Caco-2 (cell line): ENCODE data around the gene PPP2R2B. TPM values are rescaled to one million over a fixed set of nuclear protein-coding genes. Genes with fewer than 3 reads are reported as not detected.

ENCODE experiments used
- BruUV-seq: library from RNA; stranded (reverse); fragments of 400-500 nt; replicated peaks from 2 replicates; lab custom pipeline; 2021; lab: Mats Ljungman, UMichigan
- CTCF ChIA-PET: fragments of 300-600 bp; sonication (Branson Sonifier 250); formaldehyde crosslinking; loops from one replicate; lab custom pipeline; 2022; ENCODE audit warnings: antibody characterized with exemption; lab: Charles Lee
- POLR2A ChIA-PET: fragments of 300-600 bp; sonication (Branson Sonifier 250); formaldehyde crosslinking; loops from one replicate; lab custom pipeline; 2022; ENCODE audit warnings: antibody characterized with exemption; lab: Charles Lee
- DNase-seq, 2 experiments: peaks; one replicate each; pipeline versions ENCODE4 v3.0.0 to v3.0.0-alpha.2; 2020 to 2022
- H3K27me3 ChIP-seq: replicated peaks from 2 replicates; pipeline ENCODE4 v1.6.0; 2011; ENCODE audit warnings: low read length; ENCODE audit not compliant: control insufficient read depth, insufficient read depth
- H3K36me3 ChIP-seq: 2 replicates; pipeline ENCODE4 v1.5.1; 2011; ENCODE audit warnings: low read length; ENCODE audit not compliant: control insufficient read depth, insufficient read depth
- H3K4me1 ChIP-seq: fragments of 250-450 bp; sonication (Bioruptor Pico); 2 replicates; pipeline ENCODE4 v1.5.1; 2020; ENCODE audit warnings: mild to moderate bottlenecking
- H3K4me3 ChIP-seq: 2 replicates; pipeline ENCODE4 v1.5.1; 2011; ENCODE audit warnings: low read depth, mild to moderate bottlenecking, control low read depth, low read length
- H3K9me3 ChIP-seq: fragments of 250-450 bp; sonication (Bioruptor Pico); 2 replicates; pipeline ENCODE4 v1.5.1; 2020; ENCODE audit warnings: mild to moderate bottlenecking, moderate library complexity
- H3K27ac Mint-ChIP-seq: one replicate; pipeline ENCODE4 v1.8.0; 2022; ENCODE audit warnings: mixed read lengths; ENCODE audit not compliant: unreplicated experiment
- H3K27me3 Mint-ChIP-seq: one replicate; pipeline ENCODE4 v1.8.0; 2022; ENCODE audit warnings: mixed read lengths; ENCODE audit not compliant: insufficient read depth, unreplicated experiment
- H3K36me3 Mint-ChIP-seq: one replicate; pipeline ENCODE4 v1.8.0; 2022; ENCODE audit warnings: mild to moderate bottlenecking, mixed read lengths; ENCODE audit not compliant: insufficient read depth, unreplicated experiment
- H3K4me1 Mint-ChIP-seq: one replicate; pipeline ENCODE4 v1.8.0; 2022; ENCODE audit warnings: low read depth, mixed read lengths; ENCODE audit not compliant: unreplicated experiment
- H3K4me3 Mint-ChIP-seq: one replicate; pipeline ENCODE4 v1.8.0; 2022; ENCODE audit warnings: mild to moderate bottlenecking, moderate library complexity, mixed read lengths; ENCODE audit not compliant: unreplicated experiment
- H3K9me3 Mint-ChIP-seq: one replicate; pipeline ENCODE4 v1.8.0; 2022; ENCODE audit warnings: mixed read lengths; ENCODE audit not compliant: unreplicated experiment
- intact Hi-C: fragments of 100-400 bp; cut with micrococcal nuclease; formaldehyde crosslinking; loops from one replicate; pipeline ENCODE4 v1.10.0; 2022; ENCODE audit not compliant: unreplicated experiment
- total RNA-seq: library from RNA; stranded (reverse); gene quantifications from 2 replicates; pipeline ENCODE4 v1.2.3, GENCODE V29; 2022
- TF ChIP-seq, protein P1 (sequence below), 2 experiments: fragments of 200-600 bp in 1 of 2; IDR thresholded peaks; 1 replicate in 1 of 2; 2 replicates in 1 of 2; pipeline versions ENCODE4 v1.5.1 to v1.8.0; 2011 to 2022; ENCODE audit warnings: antibody characterized with exemption in 1 of 2, control low read depth in 1 of 2, inconsistent platforms in 1 of 2, low read depth in 1 of 2, low read length in 1 of 2, mild to moderate bottlenecking in 1 of 2, moderate library complexity in 1 of 2; ENCODE audit not compliant: insufficient read depth in 1 of 2, severe bottlenecking in 1 of 2, unreplicated experiment in 1 of 2

Gene PPP2R2B
- total RNA-seq, 1 experiment from 2014 or later: 9.8 TPM

DNA sequence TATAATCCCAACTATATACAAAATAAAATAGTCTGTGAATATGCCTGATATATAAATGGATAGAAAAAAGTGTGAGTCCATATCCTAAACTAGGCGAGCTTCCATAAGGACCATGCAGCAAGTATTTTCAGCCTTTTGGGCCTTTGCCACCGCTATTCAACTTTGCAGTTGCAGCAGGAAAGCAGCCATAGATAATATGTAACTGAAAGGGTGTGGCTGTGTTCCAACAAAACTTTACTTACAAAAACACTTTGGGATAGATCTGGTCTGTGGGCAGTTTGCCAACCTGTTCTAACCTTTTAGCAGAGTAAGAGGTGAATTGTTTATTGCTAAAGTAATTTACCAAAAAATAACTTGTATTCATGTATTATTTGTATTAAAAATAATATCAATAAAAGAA is 234.8 kb downstream of the PPP2R2B start:
- no peaks in the 10 kb centered on the region for H3K4me1 ChIP-seq
- BruUV-seq: no TSS peak
- Mint-ChIP-seq H3K27me3 (no peaks in the 10 kb centered on the region), H3K36me3 (no peaks in the 10 kb centered on the region), H3K4me1 (no peaks in the 10 kb centered on the region), H3K27ac (no peak overlapping the region), H3K4me3 (no peak overlapping the region), H3K9me3 (no peaks in the 10 kb centered on the region)
- DNase-seq: no peak
- no peaks in the 10 kb centered on the region; the same call in 1 of the 2 replicates for H3K27me3 ChIP-seq
- H3K4me3 ChIP-seq: no peak overlapping the region
- no peaks in the 10 kb centered on the region for H3K36me3 ChIP-seq
- TF ChIP-seq, protein P1, sequence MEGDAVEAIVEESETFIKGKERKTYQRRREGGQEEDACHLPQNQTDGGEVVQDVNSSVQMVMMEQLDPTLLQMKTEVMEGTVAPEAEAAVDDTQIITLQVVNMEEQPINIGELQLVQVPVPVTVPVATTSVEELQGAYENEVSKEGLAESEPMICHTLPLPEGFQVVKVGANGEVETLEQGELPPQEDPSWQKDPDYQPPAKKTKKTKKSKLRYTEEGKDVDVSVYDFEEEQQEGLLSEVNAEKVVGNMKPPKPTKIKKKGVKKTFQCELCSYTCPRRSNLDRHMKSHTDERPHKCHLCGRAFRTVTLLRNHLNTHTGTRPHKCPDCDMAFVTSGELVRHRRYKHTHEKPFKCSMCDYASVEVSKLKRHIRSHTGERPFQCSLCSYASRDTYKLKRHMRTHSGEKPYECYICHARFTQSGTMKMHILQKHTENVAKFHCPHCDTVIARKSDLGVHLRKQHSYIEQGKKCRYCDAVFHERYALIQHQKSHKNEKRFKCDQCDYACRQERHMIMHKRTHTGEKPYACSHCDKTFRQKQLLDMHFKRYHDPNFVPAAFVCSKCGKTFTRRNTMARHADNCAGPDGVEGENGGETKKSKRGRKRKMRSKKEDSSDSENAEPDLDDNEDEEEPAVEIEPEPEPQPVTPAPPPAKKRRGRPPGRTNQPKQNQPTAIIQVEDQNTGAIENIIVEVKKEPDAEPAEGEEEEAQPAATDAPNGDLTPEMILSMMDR (IDR thresholded peaks at IDR 0.05; ENCODE audit: insufficient read depth in 1 of 2, low read depth in 1 of 2, low read length in 1 of 2, severe bottlenecking in 1 of 2, unreplicated experiment in 1 of 2): no peak
- intact Hi-C loops: no loop called here
- POLR2A ChIA-PET: no interaction called here
- no peaks in the 10 kb centered on the region for H3K9me3 ChIP-seq
- CTCF ChIA-PET: interaction anchor here (0.7 kb wide), 1 partner anchor 98 kb away, joined by 3 read pairs; no protein-coding TSS in a partner anchor

DNA sequence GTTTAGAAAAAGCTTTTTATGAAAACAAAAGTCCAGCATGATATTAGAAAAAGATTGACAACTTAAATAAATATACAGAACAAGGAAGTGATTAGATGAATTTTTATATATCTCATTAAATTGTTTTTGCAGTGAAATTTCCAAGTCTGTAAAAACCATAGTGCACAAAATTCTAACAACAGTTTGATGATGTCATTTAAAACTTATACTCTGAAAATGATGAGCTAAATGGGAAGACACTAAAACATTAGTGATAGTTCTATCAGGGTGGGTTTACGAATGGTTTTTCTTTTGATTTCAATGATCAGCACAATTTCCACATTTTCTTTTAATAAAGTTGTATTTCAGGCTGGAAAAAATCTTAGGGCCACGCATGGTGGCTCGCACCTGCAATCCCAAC is 236.1 kb downstream of the PPP2R2B start:
- H3K4me1 Mint-ChIP-seq: no peaks in the 10 kb centered on the region
- no TSS peak for BruUV-seq
- H3K27me3 Mint-ChIP-seq: no peaks in the 10 kb centered on the region

GRCh38 chr5:146641941-146642340 is 236.6 kb downstream of the PPP2R2B start:
- Mint-ChIP-seq H3K9me3 (no peaks in the 10 kb centered on the region), H3K4me1 (no peaks in the 10 kb centered on the region), H3K4me3 (no peak overlapping the region), H3K27ac (no peak overlapping the region), H3K36me3 (no peaks in the 10 kb centered on the region), H3K27me3 (peaks cover under 1% of the 10 kb centered on the region)
- Histone ChIP-seq H3K4me1 (no peaks in the 10 kb centered on the region), H3K9me3 (no peaks in the 10 kb centered on the region), H3K27me3 (no peaks in the 10 kb centered on the region; the same call in 1 of the 2 replicates), H3K4me3 (no peak overlapping the region), H3K36me3 (no peaks in the 10 kb centered on the region)
- BruUV-seq: no TSS peak
- no peak for DNase-seq
- POLR2A ChIA-PET: no interaction called here
- intact Hi-C loops: no loop called here
- CTCF ChIA-PET: no interaction called here
- TF ChIP-seq, protein P1 (IDR thresholded peaks at IDR 0.05; ENCODE audit: insufficient read depth in 1 of 2, low read depth in 1 of 2, low read length in 1 of 2, severe bottlenecking in 1 of 2, unreplicated experiment in 1 of 2): no peak

More for the DNA sequence above, 236.1 kb downstream of the PPP2R2B start:
- intact Hi-C loops: no loop called here
- no peaks in the 10 kb centered on the region for H3K9me3 ChIP-seq
- ChIA-PET CTCF (no interaction called here), POLR2A (no interaction called here)
- H3K4me3 ChIP-seq: no peak overlapping the region
- no peaks in the 10 kb centered on the region for H3K9me3 Mint-ChIP-seq
- H3K4me1 ChIP-seq: no peaks in the 10 kb centered on the region
- DNase-seq: no peak
- H3K4me3 Mint-ChIP-seq: no peak overlapping the region
- no peaks in the 10 kb centered on the region; the same call in 1 of the 2 replicates for H3K27me3 ChIP-seq
- TF ChIP-seq, protein P1 (IDR thresholded peaks at IDR 0.05; ENCODE audit: insufficient read depth in 1 of 2, low read depth in 1 of 2, low read length in 1 of 2, severe bottlenecking in 1 of 2, unreplicated experiment in 1 of 2): no peak
- H3K27ac Mint-ChIP-seq: no peak overlapping the region
- no peaks in the 10 kb centered on the region for H3K36me3 Mint-ChIP-seq
- H3K36me3 ChIP-seq: no peaks in the 10 kb centered on the region
